NCI-H2196 (cell line): ENCODE measurements around the gene CTNNA3.
A peak's percentile ranks its signal among the peaks of the same experiment; 100 is the strongest.
"Not testable (repeated sequence)": the region's sequence is repeated elsewhere in the genome, so short reads cannot be mapped to it uniquely, and the experiment has no call there.

Experiments used
- DNase-seq: peaks from one replicate; lab custom pipeline; 2025; ENCODE audit not compliant: unreplicated experiment; lab: John Stamatoyannopoulos, UW

The CTNNA3 gene

DNA sequence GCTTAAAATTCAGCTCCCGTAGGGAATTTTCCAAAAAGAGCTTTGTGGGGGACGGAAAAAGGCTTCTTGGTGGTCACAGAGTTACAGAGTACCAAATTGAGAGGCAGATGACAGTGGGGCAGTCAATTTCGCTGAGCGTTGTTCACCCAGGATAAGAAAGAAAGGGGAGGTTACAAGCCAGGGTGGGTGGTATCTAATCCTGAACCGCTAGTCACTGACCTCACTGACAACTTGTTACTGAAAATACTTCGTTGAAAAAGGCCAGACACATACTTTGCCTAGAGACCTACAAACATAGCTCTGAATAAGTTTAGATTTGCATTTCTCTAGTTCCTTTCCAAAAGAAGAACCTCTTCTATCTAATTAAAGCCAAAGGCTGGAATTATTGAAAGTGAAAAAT lies at the start of gene CTNNA3:
TSS of gene CTNNA3 (minus strand) at position 167 of the 400 bp plus-strand sequence.
- DNase-seq: no peak

DNA sequence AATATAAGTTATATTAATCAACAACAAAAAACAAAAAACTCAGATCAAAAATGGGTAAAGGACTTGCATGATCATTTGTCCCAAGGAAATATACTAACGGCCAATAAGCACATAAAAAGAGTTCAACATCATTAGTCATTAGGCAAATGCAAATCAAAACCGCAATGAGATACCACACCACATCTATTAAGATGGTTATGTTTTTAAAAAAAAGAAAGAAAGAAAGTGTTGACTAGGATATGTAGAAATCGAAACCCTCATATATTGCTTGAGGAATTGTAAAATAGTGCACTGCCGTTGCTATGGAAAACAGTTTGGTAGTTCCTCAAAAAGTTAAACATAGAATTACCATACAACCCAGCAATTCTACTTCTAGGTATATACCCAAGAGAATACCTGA lies 39.4 kb upstream of the CTNNA3 start:
- DNase-seq: no peak

GRCh38 chr10:67733511-67733910 lies 37.5 kb upstream of the CTNNA3 start:
- no peak for DNase-seq

DNA sequence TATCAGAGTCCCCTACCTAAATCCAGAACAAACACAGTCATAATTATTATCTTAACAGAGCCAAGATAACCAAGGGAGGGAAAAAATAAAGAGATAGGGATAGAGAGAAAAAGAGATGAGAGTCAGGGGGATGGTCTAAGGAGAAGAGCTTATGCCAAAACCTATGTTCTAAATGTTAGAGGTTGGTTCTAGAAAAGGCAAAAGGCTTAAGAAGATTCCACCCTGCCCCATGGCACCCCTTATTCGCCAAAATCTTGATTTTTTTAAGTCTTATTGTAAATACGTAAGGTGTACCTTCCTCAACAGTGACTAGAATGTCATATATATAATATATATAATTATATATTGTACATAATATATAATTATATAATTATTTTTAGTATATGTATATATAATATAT lies 29.6 kb upstream of the CTNNA3 start:
- DNase-seq: no peak

GRCh38 chr10:67723601-67724000 lies 27.6 kb upstream of the CTNNA3 start:
- DNase-seq: no peak

- no peak for DNase-seq
Measured at GRCh38 chr10:67722113-67722512, 26.1 kb upstream of the CTNNA3 start.

DNA sequence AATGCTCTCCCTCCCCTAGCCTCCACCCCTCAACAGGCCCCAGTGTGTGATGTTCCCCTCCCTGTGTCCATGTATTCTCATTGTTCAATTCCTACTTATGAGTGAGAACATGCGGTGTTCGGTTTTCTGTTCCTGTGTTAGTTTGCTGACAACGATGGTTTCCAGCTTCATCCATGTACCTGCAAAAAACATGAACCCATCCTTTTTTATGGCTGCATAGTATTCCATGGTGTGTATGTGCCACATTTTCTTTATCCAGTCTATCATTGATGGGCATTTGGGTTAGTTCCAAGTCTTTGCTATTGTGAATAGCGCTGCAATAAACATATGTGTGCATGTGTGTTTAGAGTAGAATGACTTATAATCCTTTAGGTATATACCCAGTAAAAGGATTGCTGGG lies 20.5 kb upstream of the CTNNA3 start:
- DNase-seq: not testable (repeated sequence)

DNA sequence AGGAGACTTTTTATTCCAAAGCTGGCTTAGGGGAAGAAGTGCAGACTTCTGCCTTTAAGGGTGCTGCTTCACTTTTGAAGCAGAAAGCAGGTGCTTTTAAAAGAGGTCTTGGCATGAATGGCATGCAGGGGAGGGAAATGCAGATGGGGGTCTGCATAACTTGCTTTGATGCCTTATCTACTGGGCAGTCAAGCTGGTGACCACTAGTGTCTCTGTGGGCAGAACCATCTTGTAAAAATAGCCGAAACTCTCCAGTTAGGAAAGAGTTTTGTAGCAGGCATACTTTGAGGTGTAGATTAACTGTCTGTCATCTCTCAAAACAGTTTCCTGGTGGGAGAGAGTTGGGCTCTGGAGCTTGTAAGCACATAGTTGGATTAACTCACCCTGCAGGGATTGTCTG lies 9.9 kb upstream of the CTNNA3 start:
- no peak for DNase-seq

DNA sequence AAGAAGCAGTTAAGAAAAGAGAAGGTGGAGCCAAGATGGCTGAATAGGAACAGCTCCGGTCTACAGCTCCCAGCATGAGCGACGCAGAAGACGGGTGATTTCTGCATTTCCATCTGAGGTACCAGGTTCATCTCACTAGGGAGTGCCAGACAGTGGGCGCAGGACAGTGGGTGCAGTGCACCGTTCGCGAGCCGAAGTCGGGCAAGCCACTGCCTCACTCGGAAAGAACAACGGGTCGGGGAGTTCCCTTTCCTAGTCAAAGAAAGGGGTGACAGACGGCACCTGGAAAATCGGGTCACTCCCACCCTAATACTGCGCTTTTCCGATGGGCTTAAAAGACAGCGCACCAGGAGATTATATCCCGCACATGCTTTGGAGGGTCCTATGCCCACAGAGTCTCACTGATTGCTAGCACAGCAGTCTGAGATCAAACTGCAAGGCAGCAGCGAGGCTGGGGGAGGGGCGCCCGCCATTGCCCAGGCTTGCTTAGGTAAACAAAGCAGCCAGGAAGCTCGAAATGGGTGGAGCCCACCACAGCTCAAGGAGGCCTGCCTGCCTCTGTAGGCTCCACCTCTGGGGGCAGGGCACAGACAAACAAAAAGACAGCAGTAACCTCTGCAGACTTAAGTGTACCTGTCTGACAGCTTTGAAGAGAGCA lies 3.7 kb upstream of the CTNNA3 start:
- DNase-seq: not testable (repeated sequence)

- DNase-seq: no peak
Measured at GRCh38 chr10:67698164-67698563, 2.2 kb upstream of the CTNNA3 start.

- peak; percentile 26 for DNase-seq
Measured at GRCh38 chr10:67697724-67698131, 1.7 kb upstream of the CTNNA3 start.

- DNase-seq: no peak
Measured at GRCh38 chr10:67696679-67697078, 684 bp upstream of the CTNNA3 start.

GRCh38 chr10:67695555-67695954 lies 440 bp downstream of the CTNNA3 start:
- DNase-seq: no peak

DNA sequence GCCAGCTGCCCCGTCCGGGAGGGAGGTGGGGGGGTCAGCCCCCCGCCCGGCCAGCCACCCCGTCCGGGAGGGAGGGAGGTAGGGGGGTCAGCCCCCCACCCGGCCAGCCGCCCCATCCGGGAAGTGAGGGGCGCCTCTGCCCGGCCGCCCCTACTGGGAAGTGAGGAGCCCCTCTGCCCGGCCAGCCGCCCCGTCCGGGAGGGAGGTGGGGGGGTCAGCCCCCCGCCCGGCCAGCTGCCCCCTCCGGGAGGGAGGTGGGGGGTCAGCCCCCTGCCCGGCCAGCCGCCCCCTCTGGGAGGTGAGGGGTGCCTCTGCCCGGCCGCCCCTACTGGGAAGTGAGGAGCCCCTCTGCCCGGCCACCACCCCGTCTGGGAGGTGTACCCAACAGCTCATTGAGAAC lies 4.1 kb downstream of the CTNNA3 start:
- not testable (repeated sequence) for DNase-seq

- not testable (repeated sequence) for DNase-seq
Measured at GRCh38 chr10:67690540-67690939, 5.5 kb downstream of the CTNNA3 start.

DNA sequence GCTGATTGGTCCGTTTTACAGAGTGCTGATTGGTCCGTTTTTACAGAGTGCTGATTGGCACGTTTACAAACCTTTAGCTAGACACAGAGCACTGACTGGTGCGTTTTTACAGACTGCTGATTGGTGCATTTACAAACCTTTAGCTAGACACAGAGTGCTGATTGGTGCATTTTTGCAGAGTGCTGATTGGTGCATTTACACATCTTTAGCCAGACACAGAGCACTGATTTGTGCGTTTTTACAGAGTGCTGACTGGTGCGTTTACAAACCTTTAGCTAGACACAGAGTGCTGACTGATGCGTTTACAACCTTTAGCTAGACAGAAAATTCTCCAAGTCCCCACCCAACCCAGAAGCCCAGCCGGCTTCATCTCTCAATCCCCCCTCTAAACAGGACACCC lies 11.9 kb downstream of the CTNNA3 start:
- DNase-seq: not testable (repeated sequence)

DNA sequence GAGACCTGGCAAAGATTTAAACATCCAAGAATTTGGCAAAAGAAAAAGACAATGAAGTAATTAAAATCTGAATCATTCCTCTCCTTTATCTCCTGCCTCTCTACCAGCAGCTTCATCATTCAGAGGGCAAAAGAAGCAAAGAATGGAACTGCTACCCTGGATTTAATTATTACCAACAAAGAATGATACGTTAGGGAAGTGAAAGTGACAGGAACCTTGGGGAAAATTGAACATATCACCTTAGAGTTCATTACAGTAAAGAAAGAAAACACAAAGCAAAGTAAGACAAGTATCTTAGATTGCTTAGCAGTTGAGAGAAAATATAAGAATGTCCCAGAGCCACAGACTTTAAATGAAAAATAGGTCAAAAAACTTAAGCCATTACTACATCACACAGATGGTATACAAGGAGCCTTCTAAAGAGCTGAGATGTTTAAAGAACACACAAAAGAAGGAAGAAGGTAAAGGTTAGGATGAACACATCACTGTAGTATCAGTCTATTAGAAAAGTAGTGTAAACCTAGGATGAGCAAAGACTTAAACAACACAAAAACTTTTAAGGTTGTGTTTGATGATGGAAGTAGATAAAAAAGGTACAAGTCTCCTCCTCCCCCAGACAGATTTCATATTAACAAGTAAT lies 17.5 kb downstream of the CTNNA3 start:
- DNase-seq: no peak

- no peak for DNase-seq
Measured at GRCh38 chr10:67676208-67676825, 19.7 kb downstream of the CTNNA3 start.

- no peak for DNase-seq
Measured at GRCh38 chr10:67670401-67670800, 25.6 kb downstream of the CTNNA3 start.

- DNase-seq: no peak
Measured at GRCh38 chr10:67669978-67670377, 26.0 kb downstream of the CTNNA3 start.

DNA sequence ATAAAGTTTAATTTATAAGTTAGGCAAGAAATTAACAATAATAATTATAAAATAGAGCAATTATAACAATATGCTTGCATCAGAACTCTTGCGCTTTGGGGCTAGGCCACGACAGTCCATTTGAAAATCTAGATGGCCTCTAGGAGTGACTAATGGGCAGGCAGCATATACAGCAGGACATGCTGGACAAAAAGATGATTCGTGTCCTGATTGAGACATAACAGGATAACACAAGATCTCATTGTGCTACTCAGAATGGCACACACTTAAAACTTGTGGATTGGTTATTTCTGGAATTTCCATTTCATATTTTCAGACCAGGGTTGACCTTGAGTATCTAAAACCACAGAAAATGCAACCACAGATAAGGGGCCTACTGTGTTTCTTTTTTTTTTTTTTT lies 27.5 kb downstream of the CTNNA3 start:
- no peak for DNase-seq

GRCh38 chr10:67667035-67667425 lies 29.0 kb downstream of the CTNNA3 start:
- no peak for DNase-seq
